Neural cell (in vitro differentiated cells): ENCODE results near the gene PTPRZ1. TPM values are rescaled to one million over a fixed set of nuclear protein-coding genes. Genes with fewer than 3 reads are reported as not detected.

Experiments
- H2AFZ ChIP-seq: fragments of 200-600, 300-800 bp; sonication (generic), shearing (Covaris generic); 2 replicates; pipeline ENCODE4 v1.6.0; 2014; ENCODE audit warnings: low read depth, mild to moderate bottlenecking, antibody characterized with exemption, low read length, moderate library complexity
- H3F3A ChIP-seq: fragments of 200-600 bp; shearing (Covaris generic); 2 replicates; pipeline ENCODE4 v1.6.1; 2016; ENCODE audit warnings: mild to moderate bottlenecking, moderate library complexity, mixed read lengths, antibody characterized with exemption, low read length; ENCODE audit not compliant: insufficient read depth, poor library complexity, severe bottlenecking
- H3K27ac ChIP-seq: fragments of 200-600, 300-800 bp; sonication (generic), shearing (Covaris generic); 2 replicates; pipeline ENCODE4 v1.5.1; 2014; ENCODE audit warnings: mild to moderate bottlenecking, low read length, moderate library complexity
- H3K27me3 ChIP-seq: fragments of 300-800, 200-600 bp; sonication (generic), shearing (Covaris generic); 2 replicates; pipeline ENCODE4 v1.6.0; 2014; ENCODE audit warnings: mild to moderate bottlenecking, low read depth, low read length, moderate library complexity; ENCODE audit not compliant: insufficient read depth
- H3K36me3 ChIP-seq: fragments of 300-800, 200-600 bp; sonication (generic), shearing (Covaris generic); 2 replicates; pipeline ENCODE4 v1.5.1; 2014; ENCODE audit warnings: mild to moderate bottlenecking, antibody characterized with exemption, low read length, moderate library complexity; ENCODE audit not compliant: insufficient read depth
- H3K4me2 ChIP-seq: fragments of 300-800, 200-600 bp; sonication (generic), shearing (Covaris generic); 2 replicates; pipeline ENCODE4 v1.6.0; 2014; ENCODE audit warnings: mild to moderate bottlenecking, low read length
- H3K4me3 ChIP-seq: fragments of 300-800, 200-600 bp; sonication (generic), shearing (Covaris generic); 2 replicates; pipeline ENCODE4 v1.5.1; 2014; ENCODE audit warnings: mild to moderate bottlenecking, low read length, moderate library complexity
- H3K79me2 ChIP-seq: fragments of 200-600 bp; shearing (Covaris generic); replicated peaks from 2 replicates; pipeline ENCODE4 v1.6.0; 2014; ENCODE audit warnings: mild to moderate bottlenecking, low read length, moderate library complexity; ENCODE audit not compliant: insufficient read depth
- H3K9ac ChIP-seq: fragments of 300-800, 200-600 bp; sonication (generic), shearing (Covaris generic); 2 replicates; pipeline ENCODE4 v1.6.1; 2016; ENCODE audit warnings: mild to moderate bottlenecking, low read length, mixed read lengths
- H3K9me2 ChIP-seq: fragments of 200-600 bp; shearing (Covaris generic); 2 replicates; pipeline ENCODE4 v1.6.1; 2016; ENCODE audit warnings: mild to moderate bottlenecking, low read length, mixed read lengths; ENCODE audit not compliant: insufficient read depth
- H3K9me3 ChIP-seq: fragments of 200-600, 300-800 bp; sonication (generic), shearing (Covaris generic); 2 replicates; pipeline ENCODE4 v1.6.1; 2016; ENCODE audit warnings: mild to moderate bottlenecking, mixed run types, low read length, moderate library complexity, mixed read lengths
- H4K20me1 ChIP-seq: fragments of 200-600 bp; shearing (Covaris generic); 2 replicates; pipeline ENCODE4 v1.6.1; 2016; ENCODE audit warnings: mild to moderate bottlenecking, mixed run types; ENCODE audit not compliant: insufficient read depth
- EP300 ChIP-seq: fragments of 450-650 bp; conservative IDR thresholded peaks from 2 replicates; pipeline ENCODE4 v1.6.1; 2014; ENCODE audit warnings: antibody characterized with exemption, mild to moderate bottlenecking, moderate library complexity; ENCODE audit not compliant: poor library complexity, severe bottlenecking
- EZH2 ChIP-seq: fragments of 200-600, 300-800 bp; shearing (Covaris generic), sonication (generic); IDR thresholded peaks from 2 replicates; pipeline ENCODE4 v1.6.1; 2014; ENCODE audit warnings: antibody characterized with exemption, low read length, borderline replicate concordance, mild to moderate bottlenecking; ENCODE audit not compliant: insufficient read depth, poor library complexity, severe bottlenecking
- MXI1 ChIP-seq: fragments of 450-650 bp; conservative IDR thresholded peaks from 2 replicates; pipeline ENCODE4 v1.6.1; 2014; ENCODE audit warnings: antibody characterized with exemption, mild to moderate bottlenecking; ENCODE audit not compliant: poor library complexity, severe bottlenecking
- POLR2AphosphoS5 ChIP-seq: IDR thresholded peaks from 2 replicates; pipeline ENCODE4 v1.6.1; 2012
- RAD21 ChIP-seq: fragments of 450-650 bp; conservative IDR thresholded peaks from 2 replicates; pipeline ENCODE4 v1.6.1; 2014; ENCODE audit warnings: antibody characterized with exemption, mild to moderate bottlenecking, moderate library complexity
- SMC3 ChIP-seq: fragments of 450-650 bp; conservative IDR thresholded peaks from 2 replicates; pipeline ENCODE4 v1.6.1; 2014; ENCODE audit warnings: antibody characterized with exemption, mild to moderate bottlenecking, moderate library complexity; ENCODE audit not compliant: poor library complexity
- TAF1 ChIP-seq: IDR thresholded peaks from 2 replicates; pipeline ENCODE4 v1.6.1; 2012; ENCODE audit warnings: low read depth
- polyA plus RNA-seq: library from polyadenylated mRNA; depleted of rRNA; stranded (reverse); fragments of >200 nt; gene quantifications from 2 replicates; pipeline ENCODE4 v1.2.3, GENCODE V29; 2014
- TF ChIP-seq, protein P1 (sequence below): fragments of 450-650 bp; IDR thresholded peaks from 2 replicates; pipeline ENCODE4 v1.5.1; 2014; ENCODE audit warnings: antibody characterized with exemption, mild to moderate bottlenecking, moderate library complexity; ENCODE audit not compliant: poor library complexity, severe bottlenecking
- TF ChIP-seq, protein P2 (sequence below): IDR thresholded peaks from 2 replicates; pipeline ENCODE4 v1.6.1; 2012; ENCODE audit warnings: borderline replicate concordance

The PTPRZ1 gene
- polyA plus RNA-seq, 1 donor from 2014 or later, result 11.8 TPM

DNA sequence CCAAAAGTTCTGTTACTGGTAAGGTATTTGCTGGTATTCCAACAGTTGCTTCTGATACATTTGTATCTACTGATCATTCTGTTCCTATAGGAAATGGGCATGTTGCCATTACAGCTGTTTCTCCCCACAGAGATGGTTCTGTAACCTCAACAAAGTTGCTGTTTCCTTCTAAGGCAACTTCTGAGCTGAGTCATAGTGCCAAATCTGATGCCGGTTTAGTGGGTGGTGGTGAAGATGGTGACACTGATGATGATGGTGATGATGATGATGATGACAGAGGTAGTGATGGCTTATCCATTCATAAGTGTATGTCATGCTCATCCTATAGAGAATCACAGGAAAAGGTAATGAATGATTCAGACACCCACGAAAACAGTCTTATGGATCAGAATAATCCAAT lies 140.1 kb downstream of the PTPRZ1 start:
- H3K9ac ChIP-seq, result no peak overlapping the region
- TF ChIP-seq TAF1 (no peak), EP300 (no peak)
- H3K4me3 ChIP-seq, result no peak overlapping the region
- H3K27me3 ChIP-seq, result no peaks in the 10 kb centered on the region
- H3F3A ChIP-seq, result no peaks in the 10 kb centered on the region
- H2AFZ ChIP-seq, result no peak overlapping the region
- no peaks in the 10 kb centered on the region for H3K79me2 ChIP-seq
- no peaks in the 10 kb centered on the region for H3K9me2 ChIP-seq
- no peaks in the 10 kb centered on the region for H4K20me1 ChIP-seq
- no peak overlapping the region for H3K4me2 ChIP-seq
- no peak overlapping the region for H3K27ac ChIP-seq
- no peaks in the 10 kb centered on the region for H3K9me3 ChIP-seq
- H3K36me3 ChIP-seq, result peaks cover 9% of the 10 kb centered on the region

DNA sequence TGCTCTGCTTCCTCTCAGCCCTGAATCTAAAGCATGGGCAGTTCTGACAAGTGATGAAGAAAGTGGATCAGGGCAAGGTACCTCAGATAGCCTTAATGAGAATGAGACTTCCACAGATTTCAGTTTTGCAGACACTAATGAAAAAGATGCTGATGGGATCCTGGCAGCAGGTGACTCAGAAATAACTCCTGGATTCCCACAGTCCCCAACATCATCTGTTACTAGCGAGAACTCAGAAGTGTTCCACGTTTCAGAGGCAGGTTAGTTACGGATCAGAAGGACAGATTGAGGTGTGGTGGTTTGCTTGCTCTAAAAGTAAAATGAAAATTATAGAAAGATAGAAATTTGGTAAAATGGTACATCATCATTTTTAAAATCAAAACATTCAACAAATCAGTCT lies 140.7 kb downstream of the PTPRZ1 start:
- no peaks in the 10 kb centered on the region for H3K9me3 ChIP-seq
- no peak overlapping the region for H3K27ac ChIP-seq
- no peak for TF ChIP-seq TAF1
- TF ChIP-seq POLR2AphosphoS5, result no peak
- no peak for TF ChIP-seq RAD21
- TF ChIP-seq, protein P1, sequence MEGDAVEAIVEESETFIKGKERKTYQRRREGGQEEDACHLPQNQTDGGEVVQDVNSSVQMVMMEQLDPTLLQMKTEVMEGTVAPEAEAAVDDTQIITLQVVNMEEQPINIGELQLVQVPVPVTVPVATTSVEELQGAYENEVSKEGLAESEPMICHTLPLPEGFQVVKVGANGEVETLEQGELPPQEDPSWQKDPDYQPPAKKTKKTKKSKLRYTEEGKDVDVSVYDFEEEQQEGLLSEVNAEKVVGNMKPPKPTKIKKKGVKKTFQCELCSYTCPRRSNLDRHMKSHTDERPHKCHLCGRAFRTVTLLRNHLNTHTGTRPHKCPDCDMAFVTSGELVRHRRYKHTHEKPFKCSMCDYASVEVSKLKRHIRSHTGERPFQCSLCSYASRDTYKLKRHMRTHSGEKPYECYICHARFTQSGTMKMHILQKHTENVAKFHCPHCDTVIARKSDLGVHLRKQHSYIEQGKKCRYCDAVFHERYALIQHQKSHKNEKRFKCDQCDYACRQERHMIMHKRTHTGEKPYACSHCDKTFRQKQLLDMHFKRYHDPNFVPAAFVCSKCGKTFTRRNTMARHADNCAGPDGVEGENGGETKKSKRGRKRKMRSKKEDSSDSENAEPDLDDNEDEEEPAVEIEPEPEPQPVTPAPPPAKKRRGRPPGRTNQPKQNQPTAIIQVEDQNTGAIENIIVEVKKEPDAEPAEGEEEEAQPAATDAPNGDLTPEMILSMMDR, result no peak
- TF ChIP-seq MXI1, result no peak
- TF ChIP-seq SMC3, result no peak
- no peak for TF ChIP-seq EZH2
- TF ChIP-seq, protein P2, sequence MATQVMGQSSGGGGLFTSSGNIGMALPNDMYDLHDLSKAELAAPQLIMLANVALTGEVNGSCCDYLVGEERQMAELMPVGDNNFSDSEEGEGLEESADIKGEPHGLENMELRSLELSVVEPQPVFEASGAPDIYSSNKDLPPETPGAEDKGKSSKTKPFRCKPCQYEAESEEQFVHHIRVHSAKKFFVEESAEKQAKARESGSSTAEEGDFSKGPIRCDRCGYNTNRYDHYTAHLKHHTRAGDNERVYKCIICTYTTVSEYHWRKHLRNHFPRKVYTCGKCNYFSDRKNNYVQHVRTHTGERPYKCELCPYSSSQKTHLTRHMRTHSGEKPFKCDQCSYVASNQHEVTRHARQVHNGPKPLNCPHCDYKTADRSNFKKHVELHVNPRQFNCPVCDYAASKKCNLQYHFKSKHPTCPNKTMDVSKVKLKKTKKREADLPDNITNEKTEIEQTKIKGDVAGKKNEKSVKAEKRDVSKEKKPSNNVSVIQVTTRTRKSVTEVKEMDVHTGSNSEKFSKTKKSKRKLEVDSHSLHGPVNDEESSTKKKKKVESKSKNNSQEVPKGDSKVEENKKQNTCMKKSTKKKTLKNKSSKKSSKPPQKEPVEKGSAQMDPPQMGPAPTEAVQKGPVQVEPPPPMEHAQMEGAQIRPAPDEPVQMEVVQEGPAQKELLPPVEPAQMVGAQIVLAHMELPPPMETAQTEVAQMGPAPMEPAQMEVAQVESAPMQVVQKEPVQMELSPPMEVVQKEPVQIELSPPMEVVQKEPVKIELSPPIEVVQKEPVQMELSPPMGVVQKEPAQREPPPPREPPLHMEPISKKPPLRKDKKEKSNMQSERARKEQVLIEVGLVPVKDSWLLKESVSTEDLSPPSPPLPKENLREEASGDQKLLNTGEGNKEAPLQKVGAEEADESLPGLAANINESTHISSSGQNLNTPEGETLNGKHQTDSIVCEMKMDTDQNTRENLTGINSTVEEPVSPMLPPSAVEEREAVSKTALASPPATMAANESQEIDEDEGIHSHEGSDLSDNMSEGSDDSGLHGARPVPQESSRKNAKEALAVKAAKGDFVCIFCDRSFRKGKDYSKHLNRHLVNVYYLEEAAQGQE, result no peak
- no peak overlapping the region for H3K9ac ChIP-seq
- peaks cover 9% of the 10 kb centered on the region for H3K36me3 ChIP-seq
- H3K4me3 ChIP-seq, result no peak overlapping the region
- no peaks in the 10 kb centered on the region for H4K20me1 ChIP-seq
- H2AFZ ChIP-seq, result no peak overlapping the region
- no peaks in the 10 kb centered on the region for H3K27me3 ChIP-seq
- no peaks in the 10 kb centered on the region for H3K79me2 ChIP-seq
- H3K4me2 ChIP-seq, result no peak overlapping the region
- no peaks in the 10 kb centered on the region for H3K9me2 ChIP-seq
- no peaks in the 10 kb centered on the region for H3F3A ChIP-seq

DNA sequence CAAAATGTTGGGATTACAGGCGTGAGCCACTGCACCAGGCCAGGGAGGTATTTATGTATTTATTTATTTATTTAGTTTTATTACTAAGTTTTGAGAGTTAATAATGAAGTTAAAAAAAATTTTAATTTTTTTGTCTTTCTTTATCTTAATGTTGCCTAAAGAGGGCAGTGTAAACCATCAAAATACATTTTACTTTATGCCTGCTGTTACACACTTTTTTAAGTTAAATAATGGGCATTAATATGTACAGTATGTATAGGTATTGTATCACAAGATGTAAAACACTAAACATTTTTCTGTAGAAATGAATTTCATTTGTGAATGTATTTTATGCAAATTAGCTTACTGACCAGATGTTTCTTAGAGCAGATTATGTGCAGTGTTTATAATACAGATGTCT lies 141.7 kb downstream of the PTPRZ1 start:
- no peaks in the 10 kb centered on the region for H3K79me2 ChIP-seq
- no peak overlapping the region for H3K4me3 ChIP-seq
- H3K27me3 ChIP-seq, result no peaks in the 10 kb centered on the region
- H3K9me2 ChIP-seq, result no peaks in the 10 kb centered on the region
- H3K9ac ChIP-seq, result no peak overlapping the region
- no peaks in the 10 kb centered on the region for H3K9me3 ChIP-seq
- peaks cover 9% of the 10 kb centered on the region for H3K36me3 ChIP-seq
- H3F3A ChIP-seq, result no peaks in the 10 kb centered on the region
- no peak overlapping the region for H3K27ac ChIP-seq
- TF ChIP-seq SMC3 (no peak), EZH2 (no peak), MXI1 (no peak), POLR2AphosphoS5 (no peak), TAF1 (no peak), RAD21 (no peak), EP300 (no peak)
- TF ChIP-seq, protein P1, result no peak
- TF ChIP-seq, protein P2, result no peak
- no peaks in the 10 kb centered on the region for H4K20me1 ChIP-seq
- no peak overlapping the region for H3K4me2 ChIP-seq
- no peak overlapping the region for H2AFZ ChIP-seq
